H1 (cell line): ENCODE results near the gene EGFLAM. TPM values are rescaled to one million over a fixed set of nuclear protein-coding genes. Genes with fewer than 3 reads are reported as not detected.

Source experiments
- CTCF ChIA-PET: fragments of 300-600 bp; sonication (Branson Sonifier 250); formaldehyde crosslinking; loops from one replicate; lab custom pipeline; 2021; ENCODE audit not compliant: partially characterized antibody; lab: Charles Lee
- POLR2A ChIA-PET: fragments of 300-600 bp; sonication (Branson Sonifier 250); formaldehyde crosslinking; loops from one replicate; lab custom pipeline; 2021; ENCODE audit warnings: inconsistent platforms; ENCODE audit not compliant: partially characterized antibody; lab: Charles Lee
- DNase-seq, 2 experiments: peaks; one replicate each; pipeline versions ENCODE4 v3.0.0 to v3.0.0-alpha.2; 2010 to 2022; ENCODE audit warnings: low spot score in 2 of 2, low read depth in 1 of 2, mixed read lengths in 1 of 2
- FAIRE-seq: peaks from 2 replicates; lab custom pipeline; 2011; peaks lifted over from hg19 to GRCh38; lab: Jason Lieb, UNC
- H2AFZ ChIP-seq: 2 replicates; pipeline ENCODE4 v1.8.1; 2012; ENCODE audit warnings: low read length, inconsistent platforms
- H2AK5ac ChIP-seq: 2 replicates; pipeline ENCODE4 v1.6.1; 2013; ENCODE audit warnings: low read depth, low read length
- H2BK120ac ChIP-seq: replicated peaks from 2 replicates; pipeline ENCODE3; 2013; ENCODE audit warnings: low read depth, low read length, inconsistent platforms
- H2BK12ac ChIP-seq: 2 replicates; pipeline ENCODE4 v1.6.1; 2013; ENCODE audit warnings: low read depth, low read length
- H2BK15ac ChIP-seq: 2 replicates; pipeline ENCODE4 v1.6.1; 2013; ENCODE audit warnings: low read length
- H2BK20ac ChIP-seq: 2 replicates; pipeline ENCODE4 v1.6.1; 2013; ENCODE audit warnings: low read length
- H2BK5ac ChIP-seq: 2 replicates; pipeline ENCODE4 v1.6.1; 2013; ENCODE audit warnings: low read depth, low read length
- H3K14ac ChIP-seq: 2 replicates; pipeline ENCODE4 v1.6.1; 2013; ENCODE audit warnings: inconsistent platforms; ENCODE audit not compliant: insufficient read length
- H3K18ac ChIP-seq: 2 replicates; pipeline ENCODE4 v1.6.1; 2013; ENCODE audit warnings: low read length; ENCODE audit errors: extremely low read depth
- H3K23ac ChIP-seq: 2 replicates; pipeline ENCODE4 v1.6.1; 2013; ENCODE audit warnings: inconsistent platforms; ENCODE audit not compliant: insufficient read length
- H3K23me2 ChIP-seq: 2 replicates; pipeline ENCODE4 v1.6.1; 2013; ENCODE audit warnings: low read depth, low read length
- H3K27ac ChIP-seq: 2 replicates; pipeline ENCODE4 v1.6.1; 2011; ENCODE audit warnings: low read depth, low read length, inconsistent platforms
- H3K27me3 ChIP-seq, 4 experiments: replicated peaks in 1 of 4; 1 replicate in 1 of 4; 2 replicates in 3 of 4; pipeline versions ENCODE4 v1.6.1 to v1.8.1; 2011 to 2013; ENCODE audit warnings: low read length in 3 of 4, mild to moderate bottlenecking in 3 of 4, inconsistent platforms in 2 of 4, mixed read lengths in 2 of 4, moderate library complexity in 1 of 4; ENCODE audit not compliant: control insufficient read depth in 3 of 4, insufficient read depth in 3 of 4; ENCODE audit errors: extremely low read depth in 1 of 4
- H3K36me3 ChIP-seq, 4 experiments: 2 replicates each; pipeline versions ENCODE4 v1.6.1 to v1.8.1; 2011 to 2013; ENCODE audit warnings: mild to moderate bottlenecking in 4 of 4, low read length in 3 of 4, moderate library complexity in 2 of 4, control low read depth in 1 of 4, inconsistent platforms in 1 of 4; ENCODE audit not compliant: insufficient read depth in 4 of 4, control insufficient read depth in 2 of 4
- H3K4ac ChIP-seq: replicated peaks from 2 replicates; pipeline ENCODE3; 2013; ENCODE audit warnings: low read length, low read depth, mixed read lengths, inconsistent platforms; ENCODE audit not compliant: insufficient read length
- H3K4me1 ChIP-seq, 4 experiments: replicated peaks in 1 of 4; 1 replicate in 1 of 4; 2 replicates in 3 of 4; pipeline versions ENCODE4 v1.6.1 to v1.8.1; 2011 to 2013; ENCODE audit warnings: low read length in 3 of 4, inconsistent platforms in 2 of 4, mixed read lengths in 1 of 4; ENCODE audit not compliant: insufficient read depth in 4 of 4, control insufficient read depth in 3 of 4
- H3K4me2 ChIP-seq, 2 experiments: 2 replicates each; pipeline versions ENCODE4 v1.6.1 to v1.8.1; 2011 to 2013; ENCODE audit warnings: low read depth in 2 of 2, low read length in 2 of 2, control low read depth in 1 of 2, inconsistent platforms in 1 of 2, mild to moderate bottlenecking in 1 of 2; ENCODE audit not compliant: insufficient read depth in 1 of 2
- H3K4me3 ChIP-seq, 4 experiments: fragments of 200-600, 300-600 bp in 1 of 4; sonication (generic), shearing (Covaris generic), sonication (Bioruptor Twin) in 1 of 4; 2 replicates each; pipeline versions ENCODE4 v1.5.1 to v1.8.1; 2011 to 2016; ENCODE audit warnings: low read length in 4 of 4, low read depth in 3 of 4, control low read depth in 2 of 4, inconsistent platforms in 2 of 4, mild to moderate bottlenecking in 2 of 4, mixed read lengths in 1 of 4, moderate library complexity in 1 of 4; ENCODE audit not compliant: insufficient read depth in 2 of 4; ENCODE audit errors: extremely low read depth in 1 of 4
- H3K56ac ChIP-seq: replicated peaks from 2 replicates; pipeline ENCODE3; 2013; ENCODE audit warnings: low read depth, mild to moderate bottlenecking, mixed read lengths, low read length, inconsistent platforms; ENCODE audit not compliant: insufficient read length
- H3K79me1 ChIP-seq: 2 replicates; pipeline ENCODE4 v1.6.1; 2013; ENCODE audit warnings: low read depth, low read length, control low read depth
- H3K79me2 ChIP-seq, 2 experiments: 2 replicates each; pipeline versions ENCODE4 v1.6.1 to v1.8.1; 2012 to 2013; ENCODE audit warnings: low read length in 2 of 2, mild to moderate bottlenecking in 2 of 2, inconsistent platforms in 1 of 2; ENCODE audit not compliant: insufficient read depth in 2 of 2, control insufficient read depth in 1 of 2
- H3K9ac ChIP-seq, 4 experiments: replicated peaks in 1 of 4; 1 replicate in 1 of 4; 2 replicates in 3 of 4; pipeline versions ENCODE4 v1.6.1 to v1.8.1; 2011 to 2013; ENCODE audit warnings: low read depth in 3 of 4, low read length in 3 of 4, control low read depth in 2 of 4, mild to moderate bottlenecking in 2 of 4, moderate library complexity in 2 of 4, inconsistent platforms in 1 of 4; ENCODE audit errors: extremely low read depth in 1 of 4
- H3K9me3 ChIP-seq, 2 experiments: 2 replicates each; pipeline versions ENCODE4 v1.6.1 to v1.8.1; 2012 to 2013; ENCODE audit warnings: mild to moderate bottlenecking in 2 of 2, moderate library complexity in 2 of 2, control low read depth in 1 of 2, inconsistent platforms in 1 of 2, low read depth in 1 of 2, low read length in 1 of 2, mixed read lengths in 1 of 2; ENCODE audit not compliant: insufficient read depth in 2 of 2
- H4K20me1 ChIP-seq, 2 experiments: replicated peaks in 1 of 2; 2 replicates each; pipeline versions ENCODE3 to v1.8.1; 2011 to 2013; ENCODE audit warnings: inconsistent platforms in 2 of 2, low read length in 2 of 2, mild to moderate bottlenecking in 1 of 2; ENCODE audit not compliant: insufficient read depth in 2 of 2, control insufficient read depth in 1 of 2
- H4K5ac ChIP-seq: 2 replicates; pipeline ENCODE4 v1.6.1; 2013; ENCODE audit warnings: low read length, low read depth, mixed read lengths, inconsistent platforms; ENCODE audit not compliant: insufficient read length
- H4K8ac ChIP-seq: 2 replicates; pipeline ENCODE4 v1.8.0; 2013; ENCODE audit warnings: mild to moderate bottlenecking, moderate library complexity, low read length, inconsistent platforms; ENCODE audit not compliant: insufficient read depth; ENCODE audit errors: extremely low read depth
- H4K91ac ChIP-seq: replicated peaks from 2 replicates; pipeline ENCODE3; 2013; ENCODE audit warnings: low read length, mixed read lengths, inconsistent platforms; ENCODE audit not compliant: insufficient read length
- ASH2L ChIP-seq: fragments of 200-600, 300-600 bp; sonication (generic); IDR thresholded peaks from one replicate; pipeline ENCODE4 v1.7.1; 2017; ENCODE audit warnings: low read length
- BCL11A ChIP-seq, 2 experiments: IDR thresholded peaks; one replicate each; pipeline ENCODE4 v1.6.1; 2011; ENCODE audit warnings: low read depth in 2 of 2, low read length in 2 of 2, mild to moderate bottlenecking in 2 of 2
- CHD1 ChIP-seq: IDR thresholded peaks from 2 replicates; pipeline ENCODE4 v1.6.1; 2012; ENCODE audit warnings: low read depth, low read length, improper control_type of control experiment
- CHD2 ChIP-seq: IDR thresholded peaks from 2 replicates; pipeline ENCODE4 v1.6.1; 2012; ENCODE audit warnings: low read length, improper control_type of control experiment
- EZH2 ChIP-seq: fragments of 200-600 bp; sonication (generic); IDR thresholded peaks from 2 replicates; pipeline ENCODE4 v1.7.1; 2012; ENCODE audit warnings: low read depth, mild to moderate bottlenecking, moderate library complexity, low read length, inconsistent platforms; ENCODE audit not compliant: severe bottlenecking
- HDAC6 ChIP-seq: IDR thresholded peaks from one replicate; pipeline ENCODE4 v1.7.1; 2012; ENCODE audit warnings: low read depth, mild to moderate bottlenecking, inconsistent platforms, low read length, moderate library complexity
- KDM1A ChIP-seq: fragments of 200-600, 300-600 bp; sonication (generic); IDR thresholded peaks from 2 replicates; pipeline ENCODE4 v1.7.1; 2016; ENCODE audit warnings: mild to moderate bottlenecking, low read length, borderline replicate concordance
- RNF2 ChIP-seq: fragments of 200-900, 300-1000 bp; sonication (generic); IDR thresholded peaks from 2 replicates; pipeline ENCODE4 v1.7.1; 2016; ENCODE audit warnings: borderline replicate concordance, low read depth, mild to moderate bottlenecking, antibody characterized with exemption, low read length; ENCODE audit not compliant: poor library complexity, severe bottlenecking; ENCODE audit errors: missing control alignments
- SP4 ChIP-seq: IDR thresholded peaks from 2 replicates; pipeline ENCODE4 v1.6.1; 2012; ENCODE audit warnings: low read length, inconsistent platforms
- TAF7 ChIP-seq: optimal IDR thresholded peaks from 2 replicates; pipeline ENCODE3; 2011; ENCODE audit warnings: low read depth, mild to moderate bottlenecking, inconsistent platforms, low read length, moderate library complexity, borderline replicate concordance
- WGBS, 2 experiments: shearing (Covaris generic) in 1 of 2; methylation state at CpG; one replicate each; pipeline versions ENCODE4 v1.1.6 to v1.1.7; 2013 to 2015; ENCODE audit warnings: low lambda C conversion rate in 2 of 2, mixed read lengths in 2 of 2, inconsistent platforms in 1 of 2, low coverage in 1 of 2, missing lambda C conversion rate in 1 of 2; ENCODE audit not compliant: insufficient replicate concordance in 2 of 2, insufficient coverage in 1 of 2, insufficient read length in 1 of 2; ENCODE audit errors: extremely low coverage in 1 of 2, missing lambda C conversion rate in 1 of 2; 5-methylcytosine and 5-hydroxymethylcytosine counted together
- polyA plus RNA-seq, 7 experiments: library from polyadenylated mRNA; depleted of rRNA in 3 of 7; stranded (reverse) in 5 of 7; unstranded in 2 of 7; fragments of >200 nt in 5 of 7; fragments of 200-250 nt in 2 of 7; gene quantifications; 1 replicate in 5 of 7; 2 replicates in 1 of 7; 4 replicates in 1 of 7; pipeline versions ENCODE4 v1.2.1 to v1.2.3, GENCODE V29; 2011 to 2013; ENCODE audit warnings: missing spikeins in 2 of 7, mixed read lengths in 2 of 7
- total RNA-seq: library from RNA; stranded (reverse); fragmentation: NEBNext Ultra II Directional; extraction: Animal tissue kit (Norgen Biotek cat#: 25700); gene quantifications from 2 replicates; pipeline ENCODE4 v1.2.1, GENCODE V29; 2021
- TF ChIP-seq, protein P1 (sequence below): IDR thresholded peaks from 2 replicates; pipeline ENCODE4 v1.6.1; 2012; ENCODE audit warnings: low read length, inconsistent platforms

Gene EGFLAM
- total and polyA plus RNA-seq, 2 of the 8 experiments (the other 6 are each of a cell fraction or from before 2014, with no cell fraction given): 0.20 to 0.24 TPM

DNA sequence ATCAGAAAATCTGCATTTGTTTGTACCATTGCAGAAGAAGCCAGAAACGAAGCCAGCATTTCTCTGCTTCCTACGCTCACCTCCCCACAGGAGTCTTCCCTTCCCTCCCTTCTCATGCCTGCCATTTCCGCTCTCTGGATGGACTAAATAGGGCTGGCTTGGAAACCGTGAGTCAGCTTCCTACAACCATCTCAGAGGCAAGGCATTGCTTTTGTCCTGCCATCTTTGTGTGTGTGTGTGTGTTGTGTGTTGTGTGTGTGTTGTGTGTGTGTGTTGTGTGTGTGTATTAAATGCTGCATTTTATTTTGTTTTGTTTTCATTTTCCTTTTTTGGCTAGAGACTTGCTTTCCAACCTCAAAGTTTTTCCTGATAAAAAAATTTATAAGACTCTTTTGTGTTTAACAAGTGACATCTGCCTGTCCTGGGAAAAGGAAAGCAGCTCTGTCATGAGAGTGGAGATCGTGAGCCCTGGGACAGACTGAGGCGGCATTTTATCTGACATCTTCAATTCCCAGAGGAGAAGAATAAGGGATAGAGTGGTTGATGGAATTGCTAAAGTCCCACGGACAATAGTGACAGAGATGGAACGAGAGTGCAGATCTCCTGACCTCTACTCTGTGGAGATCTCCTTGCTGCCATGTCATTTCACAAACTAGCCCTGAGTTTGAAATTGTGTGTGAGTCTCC is 7.5 kb upstream of the EGFLAM start:
- DNase-seq: no peak
- no peak overlapping the region for H3K18ac ChIP-seq
- H3K4me2 ChIP-seq: no peak overlapping the region
- H3K27ac ChIP-seq: no peak overlapping the region
- no peak overlapping the region for H3K14ac ChIP-seq
- no peak overlapping the region for H3K23ac ChIP-seq
- no peak overlapping the region for H4K5ac ChIP-seq
- no peak overlapping the region for H2BK5ac ChIP-seq
- no peak overlapping the region for H2AFZ ChIP-seq
- no peak overlapping the region; the same call in 1 of the 2 replicates for H4K8ac ChIP-seq
- 82% methylated on average over 8 of the region's 8 CpGs; no CpG with 5 or more reads in 1 of the 2 experiments for WGBS, 2 experiments
- no peaks in the 10 kb centered on the region; the same call in 1 of the 2 replicates for H3K23me2 ChIP-seq
- H4K91ac ChIP-seq: no peak overlapping the region
- POLR2A ChIA-PET: no interaction called here
- CTCF ChIA-PET: interaction anchor here (6.2 kb wide), 1 partner anchor 14 kb away, joined by 25 read pairs; no protein-coding TSS in a partner anchor
- no peaks in the 10 kb centered on the region for H3K79me1 ChIP-seq
- H3K56ac ChIP-seq: no peak overlapping the region
- H3K4me1 ChIP-seq: no peaks in the 10 kb centered on the region
- H2BK15ac ChIP-seq: no peak overlapping the region
- H3K79me2 ChIP-seq: no peaks in the 10 kb centered on the region
- H2BK12ac ChIP-seq: no peak overlapping the region
- no peak overlapping the region for H3K9ac ChIP-seq
- peaks cover 3 to 8% (median 6%) of the 10 kb centered on the region in 4 experiments for H3K27me3 ChIP-seq
- no peak overlapping the region for H3K4me3 ChIP-seq
- H2BK20ac ChIP-seq: no peak overlapping the region
- no peaks in the 10 kb centered on the region for H4K20me1 ChIP-seq
- H3K36me3 ChIP-seq: no peaks in the 10 kb centered on the region
- no peak for FAIRE-seq
- H3K4ac ChIP-seq: no peak overlapping the region
- H3K9me3 ChIP-seq: peaks cover 0 to 2% of the 10 kb centered on the region in 2 experiments; a peak in 1 of 4 replicates
- H2BK120ac ChIP-seq: no peak overlapping the region
- no peak overlapping the region for H2AK5ac ChIP-seq
- TF ChIP-seq HDAC6 (no peak), EZH2 (no peak), CHD2 (no peak), CHD1 (no peak), KDM1A (no peak), BCL11A (IDR thresholded peaks at IDR 0.05; ENCODE audit: low read depth in 2 of 2, low read length in 2 of 2) (no peak), RNF2 (no peak), ASH2L (no peak), SP4 (no peak), TAF7 (no peak)
- TF ChIP-seq, protein P1, sequence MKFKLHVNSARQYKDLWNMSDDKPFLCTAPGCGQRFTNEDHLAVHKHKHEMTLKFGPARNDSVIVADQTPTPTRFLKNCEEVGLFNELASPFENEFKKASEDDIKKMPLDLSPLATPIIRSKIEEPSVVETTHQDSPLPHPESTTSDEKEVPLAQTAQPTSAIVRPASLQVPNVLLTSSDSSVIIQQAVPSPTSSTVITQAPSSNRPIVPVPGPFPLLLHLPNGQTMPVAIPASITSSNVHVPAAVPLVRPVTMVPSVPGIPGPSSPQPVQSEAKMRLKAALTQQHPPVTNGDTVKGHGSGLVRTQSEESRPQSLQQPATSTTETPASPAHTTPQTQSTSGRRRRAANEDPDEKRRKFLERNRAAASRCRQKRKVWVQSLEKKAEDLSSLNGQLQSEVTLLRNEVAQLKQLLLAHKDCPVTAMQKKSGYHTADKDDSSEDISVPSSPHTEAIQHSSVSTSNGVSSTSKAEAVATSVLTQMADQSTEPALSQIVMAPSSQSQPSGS: no peak
